Ishikawa (cell line): ENCODE results near the gene C19orf18.

ENCODE experiments used
- CEBPB ChIP-seq: IDR thresholded peaks from 2 replicates; pipeline ENCODE4 v1.6.1; 2012
- CREB1 ChIP-seq: IDR thresholded peaks from 2 replicates; pipeline ENCODE4 v1.6.1; 2012; ENCODE audit warnings: low read depth
- EP300 ChIP-seq: IDR thresholded peaks from 2 replicates; pipeline ENCODE4 v1.6.1; 2012; ENCODE audit warnings: borderline replicate concordance
- FOXM1 ChIP-seq: IDR thresholded peaks from 2 replicates; pipeline ENCODE4 v1.6.1; 2012; ENCODE audit warnings: low read depth, borderline replicate concordance
- NFIC ChIP-seq: IDR thresholded peaks from 2 replicates; pipeline ENCODE4 v1.6.1; 2012
- RAD21 ChIP-seq: IDR thresholded peaks from 2 replicates; pipeline ENCODE4 v1.6.1; 2012; ENCODE audit warnings: low read depth
- TAF1 ChIP-seq: IDR thresholded peaks from 2 replicates; pipeline ENCODE4 v1.6.1; 2012; ENCODE audit warnings: low read depth, mild to moderate bottlenecking
- TCF12 ChIP-seq: IDR thresholded peaks from 2 replicates; pipeline ENCODE4 v1.6.1; 2012; ENCODE audit warnings: low read depth
- TEAD4 ChIP-seq: IDR thresholded peaks from 2 replicates; pipeline ENCODE4 v1.6.1; 2012
- USF1 ChIP-seq: IDR thresholded peaks from 2 replicates; pipeline ENCODE4 v1.6.1; 2012
- YY1 ChIP-seq: IDR thresholded peaks from 2 replicates; pipeline ENCODE4 v1.6.1; 2012; ENCODE audit warnings: low read depth
- ZBTB7A ChIP-seq: IDR thresholded peaks from 2 replicates; pipeline ENCODE4 v1.6.1; 2012; ENCODE audit warnings: low read depth
- TF ChIP-seq, protein P1 (sequence below): IDR thresholded peaks from 2 replicates; pipeline ENCODE4 v1.6.1; 2012
- TF ChIP-seq, protein P2 (sequence below): IDR thresholded peaks from 2 replicates; pipeline ENCODE4 v1.6.1; 2012; ENCODE audit warnings: low read depth, mild to moderate bottlenecking

Gene C19orf18

DNA sequence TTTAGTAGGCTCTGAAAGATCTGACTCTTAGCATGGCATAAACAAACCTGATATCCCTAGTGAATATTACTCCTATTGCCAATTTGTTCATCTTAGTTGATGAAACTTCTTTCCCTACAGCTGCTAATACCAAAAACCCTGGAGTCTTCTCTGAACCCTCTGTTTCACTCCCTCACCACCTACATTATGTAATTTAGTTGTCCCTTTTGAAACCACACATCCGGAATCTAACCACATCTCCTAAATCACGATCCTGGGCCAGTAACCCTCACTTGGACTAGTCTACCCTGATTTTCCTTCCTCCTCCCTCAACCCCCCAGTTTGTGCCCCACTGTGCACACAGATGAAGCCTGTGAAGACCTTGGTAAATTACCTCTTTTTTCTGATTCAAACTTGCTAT lies 28.0 kb downstream of the C19orf18 start:
- TF ChIP-seq USF1 = no peak
- TF ChIP-seq ZBTB7A = no peak
- TF ChIP-seq RAD21 = no peak
- no peak for TF ChIP-seq EP300

DNA sequence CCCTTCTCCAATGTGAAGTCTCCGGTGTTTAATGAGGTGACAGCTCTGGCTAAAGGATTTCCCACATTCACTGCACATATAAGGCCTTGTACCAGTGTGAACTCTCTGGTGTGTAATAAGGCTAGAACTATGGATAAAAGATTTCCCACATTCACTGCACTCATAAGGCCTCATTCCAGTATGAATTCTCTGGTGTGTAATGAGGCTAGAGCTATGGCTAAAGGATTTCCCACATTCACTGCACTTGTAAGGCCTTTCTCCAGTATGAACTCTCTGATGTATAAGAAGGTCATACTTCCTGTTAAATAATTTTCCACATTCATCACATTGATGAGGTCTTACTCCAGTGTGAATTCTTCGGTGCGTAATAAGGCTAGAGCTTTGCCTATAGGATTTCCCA lies 32.7 kb downstream of the C19orf18 start:
- TF ChIP-seq TEAD4 (no peak), NFIC (no peak), ZBTB7A (no peak), TAF1 (no peak), CREB1 (no peak), RAD21 (no peak), USF1 (no peak), YY1 (no peak), EP300 (no peak)
- TF ChIP-seq, protein P1, sequence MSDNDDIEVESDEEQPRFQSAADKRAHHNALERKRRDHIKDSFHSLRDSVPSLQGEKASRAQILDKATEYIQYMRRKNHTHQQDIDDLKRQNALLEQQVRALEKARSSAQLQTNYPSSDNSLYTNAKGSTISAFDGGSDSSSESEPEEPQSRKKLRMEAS = no peak

DNA sequence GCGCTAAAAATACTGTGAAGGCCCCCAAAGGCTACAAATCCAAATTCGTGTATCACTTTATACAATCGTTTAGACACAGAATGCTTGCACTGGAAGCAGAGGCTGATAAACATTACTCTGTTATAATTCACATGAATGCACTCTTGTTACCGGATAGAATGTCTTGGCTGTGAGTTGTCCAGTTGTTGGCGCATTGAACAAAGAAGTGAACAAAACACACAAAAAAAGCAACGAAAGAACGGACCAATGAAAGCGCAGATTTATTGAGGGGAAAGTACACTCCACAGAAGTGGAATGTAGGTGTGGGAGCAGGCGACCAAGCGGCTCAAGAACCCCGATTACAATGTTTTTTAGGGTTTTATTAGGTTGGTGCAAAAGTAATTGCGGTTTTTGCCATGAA lies 38.6 kb downstream of the C19orf18 start:
- no peak for TF ChIP-seq YY1
- TF ChIP-seq, protein P1 = no peak
- TF ChIP-seq TEAD4 = no peak
- no peak for TF ChIP-seq RAD21
- TF ChIP-seq FOXM1 = no peak
- TF ChIP-seq, protein P2, sequence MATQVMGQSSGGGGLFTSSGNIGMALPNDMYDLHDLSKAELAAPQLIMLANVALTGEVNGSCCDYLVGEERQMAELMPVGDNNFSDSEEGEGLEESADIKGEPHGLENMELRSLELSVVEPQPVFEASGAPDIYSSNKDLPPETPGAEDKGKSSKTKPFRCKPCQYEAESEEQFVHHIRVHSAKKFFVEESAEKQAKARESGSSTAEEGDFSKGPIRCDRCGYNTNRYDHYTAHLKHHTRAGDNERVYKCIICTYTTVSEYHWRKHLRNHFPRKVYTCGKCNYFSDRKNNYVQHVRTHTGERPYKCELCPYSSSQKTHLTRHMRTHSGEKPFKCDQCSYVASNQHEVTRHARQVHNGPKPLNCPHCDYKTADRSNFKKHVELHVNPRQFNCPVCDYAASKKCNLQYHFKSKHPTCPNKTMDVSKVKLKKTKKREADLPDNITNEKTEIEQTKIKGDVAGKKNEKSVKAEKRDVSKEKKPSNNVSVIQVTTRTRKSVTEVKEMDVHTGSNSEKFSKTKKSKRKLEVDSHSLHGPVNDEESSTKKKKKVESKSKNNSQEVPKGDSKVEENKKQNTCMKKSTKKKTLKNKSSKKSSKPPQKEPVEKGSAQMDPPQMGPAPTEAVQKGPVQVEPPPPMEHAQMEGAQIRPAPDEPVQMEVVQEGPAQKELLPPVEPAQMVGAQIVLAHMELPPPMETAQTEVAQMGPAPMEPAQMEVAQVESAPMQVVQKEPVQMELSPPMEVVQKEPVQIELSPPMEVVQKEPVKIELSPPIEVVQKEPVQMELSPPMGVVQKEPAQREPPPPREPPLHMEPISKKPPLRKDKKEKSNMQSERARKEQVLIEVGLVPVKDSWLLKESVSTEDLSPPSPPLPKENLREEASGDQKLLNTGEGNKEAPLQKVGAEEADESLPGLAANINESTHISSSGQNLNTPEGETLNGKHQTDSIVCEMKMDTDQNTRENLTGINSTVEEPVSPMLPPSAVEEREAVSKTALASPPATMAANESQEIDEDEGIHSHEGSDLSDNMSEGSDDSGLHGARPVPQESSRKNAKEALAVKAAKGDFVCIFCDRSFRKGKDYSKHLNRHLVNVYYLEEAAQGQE = no peak
- TF ChIP-seq TAF1 = no peak
- no peak for TF ChIP-seq USF1
- no peak for TF ChIP-seq CEBPB
- TF ChIP-seq CREB1 = no peak

DNA sequence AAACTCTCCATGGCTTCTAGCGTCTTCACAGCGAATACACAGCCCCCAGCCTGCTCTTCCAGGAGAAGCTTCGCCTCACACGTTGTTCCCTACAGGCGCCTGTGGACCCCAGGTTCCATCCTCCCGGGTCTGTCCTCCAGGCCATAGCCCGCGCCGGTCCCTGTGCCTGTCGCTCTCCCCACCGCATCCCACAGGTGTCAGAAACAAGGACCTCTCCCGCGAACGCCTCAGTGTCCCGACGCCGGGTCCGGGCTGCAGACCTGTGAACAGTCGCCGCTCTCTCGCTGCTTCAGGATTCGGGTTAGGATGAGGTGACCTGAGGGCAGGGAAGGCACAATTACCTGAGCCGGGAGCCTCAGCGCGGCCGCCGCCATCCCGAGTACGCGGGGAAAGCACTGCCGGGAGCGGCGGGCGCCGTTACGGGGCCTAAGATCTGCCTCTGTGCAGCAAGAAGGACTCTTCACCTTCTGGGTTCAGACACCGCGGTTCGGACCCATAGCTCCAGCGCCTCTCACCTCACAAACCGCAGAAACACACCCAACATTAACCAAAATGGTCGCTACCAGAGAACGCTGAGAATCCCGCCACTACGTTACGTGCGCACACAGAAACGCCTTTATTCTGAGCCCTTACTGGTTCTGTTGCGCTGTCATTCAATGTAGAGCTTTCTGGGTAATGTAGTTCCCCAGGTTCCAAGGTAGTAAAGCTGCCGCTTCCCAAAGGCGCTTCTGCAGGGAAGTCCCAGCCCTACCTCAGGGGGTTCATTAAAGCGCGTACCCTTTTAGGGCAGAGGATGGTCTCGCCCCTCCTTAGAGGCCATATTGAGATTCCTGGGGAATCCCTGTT lies 39.3 kb downstream of the C19orf18 start, which contains the start of gene ZNF418:
Gene ZNF418, minus strand, starts transcription at position 583 of the 846 bp plus-strand sequence. CDS start 1,580 bp downstream, outside the sequence.
- TF ChIP-seq YY1 (peak; percentile 19; the same call in 1 of the 2 replicates), CEBPB (no peak)

GRCh38 chr19:57927587-57927986 lies 46.7 kb downstream of the C19orf18 start:
- no peak for TF ChIP-seq TEAD4
- TF ChIP-seq, protein P2 = peak; percentile 60; the same call in 1 of the 2 replicates

GRCh38 chr19:57916168-57916995 lies 58.0 kb downstream of the C19orf18 start, which contains the start of gene ZNF417:
ZNF417 (minus strand) TSS chr19:57916592; CDS start chr19:57916411, 181 bp downstream.
- 0 out of 2 replicates have a peak, but pooled peaks have one; percentile 14 for TF ChIP-seq TCF12
- TF ChIP-seq CREB1 = peak; percentile 67
- peak; percentile 7; the same call in 1 of the 2 replicates for TF ChIP-seq RAD21
- TF ChIP-seq, protein P1 = peak; percentile 26
- TF ChIP-seq YY1 = peak; percentile 73; the same call in 1 of the 2 replicates
- peak; percentile 54; the same call in 1 of the 2 replicates for TF ChIP-seq TAF1
- TF ChIP-seq TEAD4 = peak; percentile 33; the same call in 1 of the 2 replicates
- TF ChIP-seq USF1 = peak; percentile 58
